ENCODE measurements around the gene DDT. TPM values are rescaled to one million over a fixed set of nuclear protein-coding genes. Genes with fewer than 3 reads are reported as not detected.

DDT gene
- total RNA-seq, result 134 and 147 TPM in 2 replicates

GRCh38 chr22:23974345-23974744 is at the start of gene DDT:
TSS of gene DDT (minus strand) at chr22:23974441. CDS start at chr22:23974414, 27 bp downstream.

GRCh38 chr22:24005201-24005600 is 31.0 kb upstream of the DDT start, which contains the start of gene GSTT4:
TSS of gene GSTT4 (minus strand) at chr22:24005453. CDS start at chr22:24005356, 97 bp downstream.

GRCh38 chr22:23979557-23980240 is 5.5 kb upstream of the DDT start, which contains the start of gene GSTT2:
TSS of gene GSTT2 (plus strand) at chr22:23980134.

GRCh38 chr22:23966568-23966967 is 7.7 kb downstream of the DDT start, which contains the start of gene DDTL:
TSS of gene DDTL (plus strand) at chr22:23966888. CDS start at chr22:23966915, 27 bp downstream.

GRCh38 chr22:23961084-23961771 is 13.0 kb downstream of the DDT start, which contains the start of gene GSTT2B:
TSS of gene GSTT2B (minus strand) at chr22:23961195. CDS start at chr22:23961131, 64 bp downstream.

Other genes with a start within 250 kb of the DDT start
- 3.6 and 3.9 TPM in 2 replicates for gene ZNF70, start 223.3 kb downstream of the DDT start, total RNA-seq
- gene VPREB3, start 220.0 kb downstream of the DDT start, total RNA-seq, result not detected in 2 replicates
- gene C22orf15, start 211.5 kb downstream of the DDT start, total RNA-seq, result 1.2 and 1.3 TPM in 2 replicates
- 4.9 and 8.5 TPM in 2 replicates for gene CHCHD10, start 206.5 kb downstream of the DDT start, total RNA-seq
- 4.5 and 5.4 TPM in 2 replicates for gene MMP11, start 201.6 kb downstream of the DDT start, total RNA-seq
- 141 and 150 TPM in 2 replicates for gene SMARCB1, start 187.5 kb downstream of the DDT start, total RNA-seq
- 1.3 and 1.5 TPM in 2 replicates for gene DERL3, start 135.4 kb downstream of the DDT start, total RNA-seq
- gene SLC2A11, start 116.6 kb downstream of the DDT start, total RNA-seq, result 3.7 and 4.0 TPM in 2 replicates
- gene MIF, start 80.1 kb downstream of the DDT start, total RNA-seq, result 677 and 718 TPM in 2 replicates
- gene GSTT2B, start 13.2 kb downstream of the DDT start, total RNA-seq, result 28.9 and 31.1 TPM in 2 replicates
- 0.50 and 0.59 TPM in 2 replicates for gene DDTL, start 7.6 kb downstream of the DDT start, total RNA-seq
- gene GSTT2, start 5.7 kb upstream of the DDT start, total RNA-seq, result 2.4 and 3.9 TPM in 2 replicates
- not detected in 2 replicates for gene GSTT4, start 31.0 kb upstream of the DDT start, total RNA-seq
- 35.1 and 36.5 TPM in 2 replicates for gene CABIN1, start 36.9 kb upstream of the DDT start, total RNA-seq
- 2.9 and 3.1 TPM in 2 replicates for gene SUSD2, start 207.0 kb upstream of the DDT start, total RNA-seq